ENCODE results near the gene MS4A10.

The MS4A10 gene

DNA sequence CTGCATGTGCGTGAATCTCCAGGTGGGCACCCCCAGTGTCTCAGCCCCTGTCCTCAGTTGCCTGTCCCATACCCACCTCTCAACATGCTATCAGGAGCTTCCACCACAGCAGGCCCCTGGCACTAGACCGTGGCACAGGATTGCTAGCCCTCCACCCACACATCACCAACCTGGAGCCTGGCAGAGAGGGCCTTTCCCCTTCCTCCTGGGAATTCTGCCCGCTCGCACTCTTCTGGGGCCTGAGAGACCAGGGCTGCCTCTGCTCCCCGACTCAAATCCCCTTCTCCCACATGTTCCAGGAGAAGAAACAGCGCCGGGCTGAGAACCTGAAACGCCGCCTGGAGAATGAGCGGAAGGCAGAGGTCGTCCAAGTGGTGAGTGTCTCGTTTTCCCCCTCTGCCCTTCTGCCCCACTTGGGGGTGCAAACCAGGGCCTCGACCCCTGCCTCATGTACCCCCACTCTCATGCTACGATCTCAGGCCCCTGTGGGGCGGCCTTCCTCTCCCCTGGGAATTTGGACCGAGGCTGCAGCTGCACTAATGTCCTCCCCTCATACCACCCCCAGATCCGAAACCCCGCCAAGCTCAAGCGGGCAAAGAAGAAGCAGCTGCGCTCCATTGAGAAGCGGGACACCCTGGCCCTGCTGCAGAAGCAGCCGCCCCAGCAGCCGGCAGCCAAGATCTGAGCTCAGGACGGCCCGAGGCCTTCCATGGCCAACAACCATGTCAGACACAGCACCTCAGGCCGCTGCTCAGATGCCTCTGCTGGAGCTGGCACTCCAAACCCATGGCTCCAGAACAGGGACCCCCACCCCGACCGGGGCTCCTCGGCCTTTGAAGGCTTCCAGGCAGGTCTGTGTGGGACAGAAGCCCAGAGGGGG, 64.7 kb downstream of the MS4A10 start:
- no peak for DNase-seq (ENCODE audit: low read depth in 2 of 2)
